Measurements from ENCODE around the gene WNT7A. TPM values are rescaled to one million over a fixed set of nuclear protein-coding genes. Genes with fewer than 3 reads are reported as not detected.

WNT7A gene
- total RNA-seq, 1 donor from 2014 or later: not detected

DNA sequence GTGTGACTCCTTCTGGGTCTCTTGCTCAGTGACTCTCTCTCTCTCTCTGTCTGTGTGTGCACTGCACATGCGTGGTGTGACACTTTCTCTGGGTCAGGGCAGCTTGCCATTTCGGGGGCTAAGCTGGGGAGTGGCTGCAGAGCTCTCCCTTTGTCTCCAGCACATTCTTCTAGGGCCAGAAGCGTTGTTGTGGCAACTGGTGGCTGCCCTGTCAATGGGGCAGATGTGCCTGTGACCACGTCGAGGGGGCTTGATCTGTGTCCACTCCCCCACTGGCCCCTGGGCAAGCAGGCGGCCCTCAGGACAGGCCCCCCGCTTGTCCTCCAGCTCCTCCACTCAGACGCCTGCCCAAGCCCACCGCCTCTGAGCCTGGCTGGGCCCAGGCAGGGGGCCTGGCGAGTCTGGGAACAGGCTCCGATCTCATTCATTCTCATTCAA, 67.8 kb downstream of the WNT7A start:
- no peak overlapping the region for H3K4me3 Mint-ChIP-seq (ENCODE audit: unreplicated experiment)
- TF ChIP-seq, protein P1, sequence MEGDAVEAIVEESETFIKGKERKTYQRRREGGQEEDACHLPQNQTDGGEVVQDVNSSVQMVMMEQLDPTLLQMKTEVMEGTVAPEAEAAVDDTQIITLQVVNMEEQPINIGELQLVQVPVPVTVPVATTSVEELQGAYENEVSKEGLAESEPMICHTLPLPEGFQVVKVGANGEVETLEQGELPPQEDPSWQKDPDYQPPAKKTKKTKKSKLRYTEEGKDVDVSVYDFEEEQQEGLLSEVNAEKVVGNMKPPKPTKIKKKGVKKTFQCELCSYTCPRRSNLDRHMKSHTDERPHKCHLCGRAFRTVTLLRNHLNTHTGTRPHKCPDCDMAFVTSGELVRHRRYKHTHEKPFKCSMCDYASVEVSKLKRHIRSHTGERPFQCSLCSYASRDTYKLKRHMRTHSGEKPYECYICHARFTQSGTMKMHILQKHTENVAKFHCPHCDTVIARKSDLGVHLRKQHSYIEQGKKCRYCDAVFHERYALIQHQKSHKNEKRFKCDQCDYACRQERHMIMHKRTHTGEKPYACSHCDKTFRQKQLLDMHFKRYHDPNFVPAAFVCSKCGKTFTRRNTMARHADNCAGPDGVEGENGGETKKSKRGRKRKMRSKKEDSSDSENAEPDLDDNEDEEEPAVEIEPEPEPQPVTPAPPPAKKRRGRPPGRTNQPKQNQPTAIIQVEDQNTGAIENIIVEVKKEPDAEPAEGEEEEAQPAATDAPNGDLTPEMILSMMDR (IDR thresholded peaks at IDR 0.05; ENCODE audit: unreplicated experiment): no peak
- no peak for DNase-seq (ENCODE audit: low spot score)
- no peak overlapping the region for H3K27ac Mint-ChIP-seq (ENCODE audit: unreplicated experiment)
- no peaks in the 10 kb centered on the region for H3K4me1 Mint-ChIP-seq (ENCODE audit: unreplicated experiment)
- H3K36me3 Mint-ChIP-seq (ENCODE audit: low read depth, unreplicated experiment): peaks cover 10% of the 10 kb centered on the region
- peaks cover 9% of the 10 kb centered on the region for H3K27me3 Mint-ChIP-seq (ENCODE audit: unreplicated experiment)
- H3K9me3 Mint-ChIP-seq (ENCODE audit: unreplicated experiment): peaks cover 28% of the 10 kb centered on the region

GRCh38 chr3:13811614-13812013, 68.3 kb downstream of the WNT7A start:
- DNase-seq (ENCODE audit: low spot score): no peak
- Mint-ChIP-seq H3K9me3 (ENCODE audit: unreplicated experiment) (peaks cover 23% of the 10 kb centered on the region), H3K4me1 (ENCODE audit: unreplicated experiment) (no peaks in the 10 kb centered on the region), H3K27ac (ENCODE audit: unreplicated experiment) (no peak overlapping the region), H3K36me3 (ENCODE audit: low read depth, unreplicated experiment) (peaks cover 10% of the 10 kb centered on the region), H3K27me3 (ENCODE audit: unreplicated experiment) (peaks cover 7% of the 10 kb centered on the region), H3K4me3 (ENCODE audit: unreplicated experiment) (no peak overlapping the region)
- TF ChIP-seq, protein P1 (IDR thresholded peaks at IDR 0.05; ENCODE audit: unreplicated experiment): no peak

- no peaks in the 10 kb centered on the region for H3K4me1 Mint-ChIP-seq (ENCODE audit: unreplicated experiment)
- no peaks in the 10 kb centered on the region for H3K36me3 Mint-ChIP-seq (ENCODE audit: low read depth, unreplicated experiment)
- H3K4me3 Mint-ChIP-seq (ENCODE audit: unreplicated experiment): no peak overlapping the region
- DNase-seq (ENCODE audit: low spot score): no peak
- H3K9me3 Mint-ChIP-seq (ENCODE audit: unreplicated experiment): peaks cover 4% of the 10 kb centered on the region
- no peak overlapping the region for H3K27ac Mint-ChIP-seq (ENCODE audit: unreplicated experiment)
- H3K27me3 Mint-ChIP-seq (ENCODE audit: unreplicated experiment): peaks cover 2% of the 10 kb centered on the region
- TF ChIP-seq, protein P1 (IDR thresholded peaks at IDR 0.05; ENCODE audit: unreplicated experiment): no peak
Measured at GRCh38 chr3:13808550-13808949, 71.3 kb downstream of the WNT7A start.

- Mint-ChIP-seq H3K4me1 (ENCODE audit: unreplicated experiment) (peaks cover 3% of the 10 kb centered on the region), H3K4me3 (ENCODE audit: unreplicated experiment) (no peak overlapping the region), H3K27ac (ENCODE audit: unreplicated experiment) (no peak overlapping the region), H3K27me3 (ENCODE audit: unreplicated experiment) (peaks cover 2% of the 10 kb centered on the region), H3K9me3 (ENCODE audit: unreplicated experiment) (no peaks in the 10 kb centered on the region), H3K36me3 (ENCODE audit: low read depth, unreplicated experiment) (no peaks in the 10 kb centered on the region)
- no peak for DNase-seq (ENCODE audit: low spot score)
- TF ChIP-seq, protein P1 (IDR thresholded peaks at IDR 0.05; ENCODE audit: unreplicated experiment): no peak
Measured at GRCh38 chr3:13801361-13802204, 78.3 kb downstream of the WNT7A start.

DNA sequence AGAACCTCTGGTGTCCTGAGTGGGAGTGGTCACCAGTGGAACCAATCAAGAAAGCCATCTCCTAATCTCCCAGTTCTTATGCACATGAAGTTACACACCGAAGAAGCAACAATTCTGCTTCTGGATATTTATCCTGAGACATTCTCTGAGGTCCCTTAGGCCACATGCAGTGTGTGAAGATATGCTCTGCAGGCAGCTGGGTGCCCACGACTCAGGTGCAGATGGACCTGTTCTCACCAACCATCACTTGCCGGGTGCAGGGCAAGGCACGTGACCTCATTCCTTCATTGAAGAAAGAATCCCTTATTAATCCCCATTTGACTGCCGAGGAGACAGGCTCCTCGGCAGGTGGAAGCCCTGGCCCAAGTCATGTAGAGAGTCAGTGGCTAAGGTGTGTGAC, 79.8 kb downstream of the WNT7A start:
- TF ChIP-seq, protein P1 (IDR thresholded peaks at IDR 0.05; ENCODE audit: unreplicated experiment): no peak
- H3K9me3 Mint-ChIP-seq (ENCODE audit: unreplicated experiment): no peaks in the 10 kb centered on the region
- H3K36me3 Mint-ChIP-seq (ENCODE audit: low read depth, unreplicated experiment): no peaks in the 10 kb centered on the region
- H3K4me3 Mint-ChIP-seq (ENCODE audit: unreplicated experiment): no peak overlapping the region
- H3K27ac Mint-ChIP-seq (ENCODE audit: unreplicated experiment): no peak overlapping the region
- no peak for DNase-seq (ENCODE audit: low spot score)
- H3K4me1 Mint-ChIP-seq (ENCODE audit: unreplicated experiment): peaks cover 11% of the 10 kb centered on the region
- peaks cover 4% of the 10 kb centered on the region for H3K27me3 Mint-ChIP-seq (ENCODE audit: unreplicated experiment)

All from endothelial cell (in vitro differentiated cells).